K562 (cell line): ENCODE results near the gene OBSCN. TPM values are rescaled to one million over a fixed set of nuclear protein-coding genes. Genes with fewer than 3 reads are reported as not detected.

Source experiments
- DMBX1 ChIP-seq: fragments of 250-450 bp; sonication (Bioruptor Pico); IDR thresholded peaks from 2 replicates; pipeline ENCODE4 v1.8.0; 2022; ENCODE audit warnings: inconsistent platforms, mild to moderate bottlenecking, moderate library complexity, borderline replicate concordance
- FOXK2 ChIP-seq, 2 experiments: fragments of 450-650 bp; IDR thresholded peaks in 1 of 2; conservative IDR thresholded peaks in 1 of 2; 2 replicates each; pipeline ENCODE4 v1.6.1; 2016; ENCODE audit warnings: low read depth in 2 of 2, mild to moderate bottlenecking in 1 of 2
- ID3 ChIP-seq, 2 experiments: fragments of 250-450 bp in 1 of 2; fragments of 450-650 bp in 1 of 2; sonication (Bioruptor Pico) in 1 of 2; IDR thresholded peaks; 2 replicates each; pipeline versions ENCODE4 v1.6.1 to v1.8.0; 2016 to 2021; ENCODE audit warnings: mild to moderate bottlenecking in 2 of 2, moderate library complexity in 2 of 2, missing compliant biosample characterization in 1 of 2, missing genetic modification characterization in 1 of 2
- MCM5 ChIP-seq: fragments of 450-650 bp; IDR thresholded peaks from 2 replicates; pipeline ENCODE4 v1.6.1; 2016; ENCODE audit warnings: low read depth
- MGA ChIP-seq: fragments of 450-650 bp; IDR thresholded peaks from 2 replicates; pipeline ENCODE4 v1.6.1; 2016; ENCODE audit warnings: mild to moderate bottlenecking, moderate library complexity
- MXI1 ChIP-seq: IDR thresholded peaks from 2 replicates; pipeline ENCODE4 v1.6.1; 2011; ENCODE audit warnings: low read depth, mild to moderate bottlenecking, improper control_type of control experiment, low read length
- NCOA4 ChIP-seq: fragments of 450-650 bp; IDR thresholded peaks from 2 replicates; pipeline ENCODE4 v1.6.1; 2018; ENCODE audit warnings: mild to moderate bottlenecking; ENCODE audit not compliant: partially characterized antibody
- PATZ1 ChIP-seq: fragments of 250-450 bp; sonication (Bioruptor Pico); IDR thresholded peaks from 2 replicates; pipeline ENCODE4 v1.5.0; 2020; ENCODE audit warnings: mild to moderate bottlenecking, borderline replicate concordance
- PPARD ChIP-seq: fragments of 250-450 bp; sonication (Bioruptor Pico); IDR thresholded peaks from 2 replicates; pipeline ENCODE4 v1.8.0; 2022; ENCODE audit warnings: inconsistent platforms, mild to moderate bottlenecking, moderate library complexity
- RFX1 ChIP-seq: fragments of 450-650 bp; IDR thresholded peaks from 2 replicates; pipeline ENCODE4 v1.6.1; 2016; ENCODE audit warnings: mild to moderate bottlenecking, moderate library complexity
- SMARCE1 ChIP-seq: fragments of 450-650 bp; IDR thresholded peaks from 2 replicates; pipeline ENCODE4 v1.7.1; 2016; ENCODE audit warnings: mild to moderate bottlenecking
- ZKSCAN8 ChIP-seq: fragments of 200-800 bp; sonication (Bioruptor generic); IDR thresholded peaks from 2 replicates; pipeline ENCODE4 v1.6.1; 2016; ENCODE audit warnings: missing genetic modification characterization, missing compliant biosample characterization
- ZNF143 ChIP-seq: sonication (generic); formaldehyde crosslinking; IDR thresholded peaks from 2 replicates; pipeline ENCODE4 v1.9.0; 2022; ENCODE audit warnings: mild to moderate bottlenecking, missing genetic modification reagents
- polyA plus RNA-seq, 8 experiments: library from polyadenylated mRNA; depleted of rRNA in 4 of 8; stranded (reverse) in 5 of 8; unstranded in 3 of 8; fragments of >200 nt; fragmentation: Nextera tagmentation in 2 of 8; fragmentation: Illumina TruSeq in 1 of 8; extraction: Ambion mirVana in 2 of 8; extraction: Trizol in 1 of 8; gene quantifications; 2 replicates each; pipeline versions ENCODE4 v1.2.1 to v1.2.3, GENCODE V29; 2011 to 2014; ENCODE audit warnings: inconsistent platforms in 1 of 8, missing spikeins in 1 of 8
- total RNA-seq, 7 experiments: library from RNA; depleted of rRNA in 6 of 7; stranded (reverse); fragments of >200 nt in 6 of 7; fragmentation: Illumina TruSeq in 2 of 7; extraction: Trizol in 2 of 7; gene quantifications; 2 replicates each; pipeline versions ENCODE4 v1.2.1 to v1.2.3, GENCODE V29; 2011 to 2021; ENCODE audit warnings: low replicate concordance in 1 of 7

Gene OBSCN
- total and polyA plus RNA-seq, 9 of the 15 experiments (the other 6 are each of a cell fraction or from before 2014, with no cell fraction given) = 0.18 to 19.7 (median 3.6) TPM

GRCh38 chr1:228417483-228418203, 209.8 kb downstream of the OBSCN start (continued):
- TF ChIP-seq DMBX1 (CRISPR knock-in tag) (peak; percentile 89), SMARCE1 (no peak), NCOA4 (no peak), ZNF143 (CRISPR knock-in tag) (no peak), FOXK2 (conservative IDR thresholded peaks at IDR 0.05 in 1 of 2, IDR thresholded peaks at IDR 0.05 in 1 of 2; ENCODE audit: low read depth in 2 of 2) (no peak), MCM5 (no peak), MXI1 (no peak), MGA (no peak), ID3 (CRISPR knock-in tag; IDR thresholded peaks at IDR 0.05) (no peak), ID3 (tag; IDR thresholded peaks at IDR 0.05) (peak; percentile 92), RFX1 (no peak), PPARD (CRISPR knock-in tag) (no peak), PATZ1 (no peak), ZKSCAN8 (CRISPR knock-in tag) (peak; percentile 53; the same call in 1 of the 2 replicates)
